Measurements from ENCODE around the gene PLPPR1.

The PLPPR1 gene

GRCh38 chr9:101352892-101353463 lies 324.5 kb downstream of the PLPPR1 start:
- Histone ChIP-seq H3K36me3 (ENCODE audit: insufficient read depth) (no peaks in the 10 kb centered on the region), H3K4me1 (ENCODE audit: low read depth, poor library complexity, severe bottlenecking) (no peaks in the 10 kb centered on the region), H3K27ac (no peak overlapping the region), H3K9ac (no peak overlapping the region), H3K79me2 (ENCODE audit: insufficient read depth, low read depth) (no peaks in the 10 kb centered on the region), H3K4me3 (IDR thresholded peaks at IDR 0.05; ENCODE audit: insufficient read depth, low read depth, low read length) (no peak overlapping the region), H3K27me3 (ENCODE audit: insufficient read depth, low read depth) (no peaks in the 10 kb centered on the region), H3K4me2 (no peak overlapping the region), H2AFZ (ENCODE audit: low read depth) (no peak overlapping the region), H4K20me1 (ENCODE audit: insufficient read depth) (no peaks in the 10 kb centered on the region)
- TF ChIP-seq CTCF (conservative IDR thresholded peaks at IDR 0.05; ENCODE audit: low read depth, low read length): no peak

DNA sequence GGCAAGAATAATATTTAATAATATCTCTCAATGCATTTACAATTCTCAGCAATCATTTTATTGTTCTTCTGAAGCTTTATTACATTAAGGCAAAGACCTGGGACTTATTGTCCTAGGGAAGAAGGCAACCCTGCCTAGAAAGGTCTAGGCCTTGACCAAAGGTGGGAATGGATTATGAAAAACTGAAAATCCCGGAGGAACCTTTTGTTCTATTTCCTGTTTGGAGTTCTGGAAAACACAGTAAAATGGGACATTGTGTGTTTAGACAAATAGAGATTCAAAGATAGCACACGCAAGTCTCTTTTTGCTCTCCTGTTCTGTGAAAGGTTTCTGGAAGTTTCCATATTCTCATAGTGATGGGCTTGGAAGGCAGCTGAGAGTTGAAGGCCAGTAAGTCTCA lies 325.2 kb downstream of the PLPPR1 start:
- no peak for TF ChIP-seq CTCF (conservative IDR thresholded peaks at IDR 0.05; ENCODE audit: low read depth, low read length)
- Histone ChIP-seq H3K9ac (no peak overlapping the region), H3K4me3 (IDR thresholded peaks at IDR 0.05; ENCODE audit: insufficient read depth, low read depth, low read length) (no peak overlapping the region), H3K27me3 (ENCODE audit: insufficient read depth, low read depth) (no peaks in the 10 kb centered on the region), H3K4me2 (no peak overlapping the region), H3K36me3 (ENCODE audit: insufficient read depth) (no peaks in the 10 kb centered on the region), H3K27ac (no peak overlapping the region), H3K4me1 (ENCODE audit: low read depth, poor library complexity, severe bottlenecking) (no peaks in the 10 kb centered on the region), H3K79me2 (ENCODE audit: insufficient read depth, low read depth) (no peaks in the 10 kb centered on the region), H4K20me1 (ENCODE audit: insufficient read depth) (no peaks in the 10 kb centered on the region), H2AFZ (ENCODE audit: low read depth) (no peak overlapping the region)

DNA sequence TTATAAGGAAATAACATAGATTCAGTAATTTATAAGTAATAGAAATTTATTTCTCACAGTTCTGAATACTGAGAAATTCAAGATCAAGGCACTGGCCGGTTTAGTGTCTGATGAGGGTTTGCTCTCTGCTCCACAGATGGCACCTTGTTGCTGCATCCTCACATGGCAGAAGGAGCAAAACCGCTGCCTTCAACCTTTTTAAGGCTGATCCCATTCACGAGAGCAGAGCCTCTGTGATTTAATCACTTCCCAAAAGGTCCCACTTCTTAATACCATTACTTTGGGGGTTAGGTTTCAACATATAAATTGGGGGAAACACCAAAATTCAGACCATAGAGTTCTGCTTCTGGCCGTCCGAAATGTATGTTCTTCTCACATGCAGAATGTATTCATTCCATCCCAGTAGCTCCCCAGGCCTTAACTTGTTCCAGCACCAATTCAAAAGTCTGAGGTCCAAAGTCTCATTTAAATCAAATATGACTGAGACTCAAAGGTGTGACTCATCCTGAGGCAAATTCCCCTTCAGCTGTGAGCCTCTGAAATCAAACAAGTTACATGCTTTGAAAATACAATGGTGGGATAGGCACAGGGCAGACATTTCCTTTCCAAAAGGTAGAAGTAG lies 325.7 kb downstream of the PLPPR1 start:
- H3K79me2 ChIP-seq (ENCODE audit: insufficient read depth, low read depth): no peaks in the 10 kb centered on the region
- no peaks in the 10 kb centered on the region for H3K27me3 ChIP-seq (ENCODE audit: insufficient read depth, low read depth)
- H3K4me2 ChIP-seq: no peak overlapping the region
- no peak overlapping the region for H3K9ac ChIP-seq
- no peak overlapping the region for H3K27ac ChIP-seq
- H3K36me3 ChIP-seq (ENCODE audit: insufficient read depth): no peaks in the 10 kb centered on the region
- H3K4me1 ChIP-seq (ENCODE audit: low read depth, poor library complexity, severe bottlenecking): no peaks in the 10 kb centered on the region
- H4K20me1 ChIP-seq (ENCODE audit: insufficient read depth): no peaks in the 10 kb centered on the region
- no peak overlapping the region for H2AFZ ChIP-seq (ENCODE audit: low read depth)
- no peak for TF ChIP-seq CTCF (conservative IDR thresholded peaks at IDR 0.05; ENCODE audit: low read depth, low read length)
- H3K4me3 ChIP-seq (IDR thresholded peaks at IDR 0.05; ENCODE audit: insufficient read depth, low read depth, low read length): no peak overlapping the region

DNA sequence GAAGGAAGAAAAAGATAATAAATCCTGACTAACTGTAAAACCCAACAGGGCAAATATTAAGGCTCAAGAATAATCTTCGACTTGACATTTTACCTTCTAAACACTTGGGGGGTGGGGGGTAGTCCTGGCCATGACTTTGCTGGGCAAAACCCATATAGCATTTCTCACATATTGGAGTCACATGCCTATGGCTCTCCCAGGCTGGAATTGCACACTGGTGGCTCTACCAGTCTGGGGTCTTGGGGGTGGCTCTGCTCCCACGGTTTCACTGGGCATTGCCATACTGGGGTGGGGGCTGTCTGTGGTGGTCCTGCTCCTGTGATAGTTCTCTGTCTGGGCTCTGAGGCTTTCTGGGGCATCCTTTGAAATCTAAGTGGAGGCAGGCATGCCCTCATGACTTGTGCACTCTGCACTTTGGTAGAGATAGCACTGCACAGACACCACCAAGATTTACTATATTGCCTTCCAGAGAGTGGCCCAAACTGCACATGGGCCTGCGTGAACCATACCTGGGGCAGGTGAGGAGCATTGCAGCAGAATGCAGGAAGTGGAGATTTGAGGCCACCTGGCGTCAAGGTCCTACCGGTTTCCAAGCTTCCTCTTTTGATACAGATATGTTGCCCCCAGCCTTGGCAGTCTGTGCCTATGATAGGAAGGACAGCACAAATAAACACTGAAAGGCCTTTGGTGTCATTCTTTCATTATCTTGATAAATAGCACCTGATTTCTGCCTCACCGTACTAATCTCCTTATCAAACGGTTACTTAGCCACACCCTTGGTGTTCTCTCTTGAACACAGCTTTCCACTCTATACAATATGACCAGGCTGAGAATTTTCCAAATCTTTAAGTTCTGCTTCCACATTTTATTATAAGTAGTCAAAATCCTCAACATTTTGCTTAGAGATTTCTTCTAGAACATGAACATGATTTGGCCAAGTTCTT lies 326.5 kb downstream of the PLPPR1 start:
- TF ChIP-seq CTCF (conservative IDR thresholded peaks at IDR 0.05; ENCODE audit: low read depth, low read length): no peak
- H3K4me1 ChIP-seq (ENCODE audit: low read depth, poor library complexity, severe bottlenecking): no peaks in the 10 kb centered on the region
- H2AFZ ChIP-seq (ENCODE audit: low read depth): no peak overlapping the region
- no peaks in the 10 kb centered on the region for H3K36me3 ChIP-seq (ENCODE audit: insufficient read depth)
- no peaks in the 10 kb centered on the region for H3K79me2 ChIP-seq (ENCODE audit: insufficient read depth, low read depth)
- H3K4me2 ChIP-seq: no peak overlapping the region
- H3K9ac ChIP-seq: no peak overlapping the region
- H4K20me1 ChIP-seq (ENCODE audit: insufficient read depth): no peaks in the 10 kb centered on the region
- no peaks in the 10 kb centered on the region for H3K27me3 ChIP-seq (ENCODE audit: insufficient read depth, low read depth)
- H3K4me3 ChIP-seq (IDR thresholded peaks at IDR 0.05; ENCODE audit: insufficient read depth, low read depth, low read length): no peak overlapping the region
- no peak overlapping the region for H3K27ac ChIP-seq
